Measurements from ENCODE around the gene VSIG4. TPM values are rescaled to one million over a fixed set of nuclear protein-coding genes. Genes with fewer than 3 reads are reported as not detected.
A peak's percentile ranks its signal among the peaks of the same experiment; 100 is the strongest.

Gene VSIG4
- total and polyA plus RNA-seq, 11 donors: 4.7 to 162 (median 27.5) TPM

GRCh38 chrX:66007851-66008250, 32.0 kb downstream of the VSIG4 start:
- Histone ChIP-seq H3K36me3 (no peaks in the 10 kb centered on the region), H3K9me3 (no peaks in the 10 kb centered on the region), H3K27ac (peak overlapping the region in 1 of 12 donors; percentile 45), H3K4me3 (no peak overlapping the region), H3K27me3 (no peaks in the 10 kb centered on the region), H3K4me1 (peaks cover 0 to 72% (median 0%) of the 10 kb centered on the region in 12 donors)
- no peak for ATAC-seq
- intact Hi-C loops (cut with DNase I): no loop called here
- DNase-seq: no peak
- TF ChIP-seq CTCF (IDR thresholded peaks at IDR 0.05) (no peak), POLR2A (IDR thresholded peaks at IDR 0.05) (no peak)

DNA sequence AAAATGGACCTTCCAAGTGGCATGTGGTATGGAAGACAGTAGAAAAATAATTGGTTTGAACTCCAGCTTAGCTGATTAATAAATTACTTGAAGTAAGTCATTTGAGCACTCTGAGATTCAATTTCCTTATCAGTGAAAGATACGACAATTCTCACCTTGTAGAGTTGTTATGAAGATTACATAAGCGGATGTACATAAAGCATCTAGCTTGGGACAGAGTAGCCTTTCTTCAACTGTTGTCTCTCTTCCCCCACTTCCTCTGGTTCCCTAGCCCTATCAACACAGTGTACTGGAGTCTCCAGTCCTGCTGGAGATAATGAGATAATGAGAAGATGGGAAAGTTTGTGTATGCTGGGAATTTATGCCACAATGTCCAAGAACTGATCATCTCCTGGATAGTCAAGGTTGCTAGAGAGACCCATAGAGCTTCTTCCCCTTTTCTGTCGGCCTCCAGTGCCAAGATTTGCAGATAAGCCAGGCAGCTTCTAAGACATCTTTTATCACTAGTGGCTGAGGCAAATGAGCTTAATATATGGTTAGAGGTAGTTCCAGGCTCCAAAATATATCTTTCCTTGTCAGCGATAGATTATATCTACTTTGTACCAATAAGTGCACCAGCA, 33.9 kb downstream of the VSIG4 start:
- Histone ChIP-seq H3K4me1 (peaks cover 0 to 70% (median 0%) of the 10 kb centered on the region in 12 donors), H3K4me3 (no peak overlapping the region), H3K27me3 (peaks cover 0 to 10% (median 0%) of the 10 kb centered on the region in 9 donors), H3K36me3 (no peaks in the 10 kb centered on the region), H3K27ac (peak overlapping the region in 1 of 12 donors; percentile 66), H3K9me3 (no peaks in the 10 kb centered on the region)
- no peak for ATAC-seq
- WGBS, 4 donors: 68 to 77% (median 73%) methylated on average over 4 of the region's 4 CpGs
- intact Hi-C loops (cut with DNase I): no loop called here
- TF ChIP-seq CTCF (IDR thresholded peaks at IDR 0.05) (no peak), POLR2A (IDR thresholded peaks at IDR 0.05) (no peak)
- DNase-seq: no peak

DNA sequence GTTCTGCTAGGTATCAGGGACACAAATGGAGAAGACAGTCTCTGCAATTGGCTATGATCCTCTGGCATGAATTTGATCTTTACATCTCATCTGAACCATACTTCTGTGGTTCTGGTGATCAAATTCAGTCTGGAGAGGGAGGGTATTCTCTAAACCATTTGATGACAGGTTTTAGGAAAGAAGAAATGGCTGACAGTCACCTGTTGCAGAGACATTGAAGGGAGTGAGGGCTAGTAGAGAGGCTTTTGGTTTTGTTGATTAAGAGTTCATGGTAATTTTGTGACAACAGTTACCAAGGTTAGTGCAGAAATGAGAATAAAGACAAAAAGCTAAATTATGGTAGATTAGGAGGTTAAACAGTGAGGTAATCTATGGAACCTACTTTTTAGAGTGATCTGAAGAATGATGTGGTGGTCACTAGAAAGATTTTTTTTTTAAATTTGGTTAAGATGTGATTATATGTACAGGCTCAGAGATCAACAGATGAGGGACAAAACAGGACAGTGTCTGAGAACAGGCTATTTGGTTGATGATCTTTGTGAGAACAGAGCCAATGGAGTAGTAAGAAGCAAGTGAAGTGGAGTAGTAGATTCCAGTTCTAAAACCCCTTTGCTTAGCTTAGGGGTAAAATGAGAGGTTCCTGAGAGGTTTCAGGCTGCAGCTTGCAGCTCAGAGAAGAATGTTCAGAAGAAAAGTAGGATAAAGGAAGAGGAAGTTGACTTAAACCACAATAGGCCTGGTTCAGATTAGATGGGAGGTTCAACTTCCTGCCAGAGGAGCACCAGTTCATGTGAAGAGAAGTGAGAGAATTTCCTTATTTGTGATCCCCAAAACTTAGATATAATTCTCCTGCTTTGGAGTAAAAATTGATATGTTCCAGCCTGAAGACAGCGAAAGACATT, 34.7 kb downstream of the VSIG4 start:
- WGBS, 4 donors: 82 to 93% (median 90%) methylated on average over 1 of the region's 1 CpG
- H3K9me3 ChIP-seq: no peaks in the 10 kb centered on the region
- TF ChIP-seq POLR2A (IDR thresholded peaks at IDR 0.05): no peak
- TF ChIP-seq CTCF (IDR thresholded peaks at IDR 0.05): no peak
- ATAC-seq: no peak
- peak overlapping the region in 2 of 12 donors; percentile 34 to 66 for H3K27ac ChIP-seq
- intact Hi-C loops (cut with DNase I): no loop called here
- peaks cover 0 to 71% (median 0%) of the 10 kb centered on the region in 12 donors for H3K4me1 ChIP-seq
- no peak for DNase-seq
- H3K36me3 ChIP-seq: no peaks in the 10 kb centered on the region
- H3K4me3 ChIP-seq: no peak overlapping the region
- peaks cover 0 to 10% (median 0%) of the 10 kb centered on the region in 9 donors for H3K27me3 ChIP-seq
